Mucosa of gallbladder (tissue), 1 donor: Measurements from ENCODE around the gene DDX28. TPM values are rescaled to one million over a fixed set of nuclear protein-coding genes. Genes with fewer than 3 reads are reported as not detected.

Experiments used
- total RNA-seq: library from RNA; stranded (reverse); gene quantifications from one replicate; pipeline ENCODE4 v1.2.1, GENCODE V29; 2021
- donor health status: DM: no; HTN: no; CAD: no.

Gene DDX28
- total RNA-seq, 1 donor from 2014 or later: 6.6 TPM

Other genes with a start within 250 kb of the DDX28 start
- gene RANBP10, start 216.7 kb downstream of the DDX28 start, total RNA-seq: 22.7 TPM
- gene TSNAXIP1, start 216.3 kb downstream of the DDX28 start, total RNA-seq: 4.1 TPM
- 27.2 TPM for gene THAP11, start 180.9 kb downstream of the DDX28 start, total RNA-seq
- gene NUTF2, start 176.3 kb downstream of the DDX28 start, total RNA-seq: 69.3 TPM
- 44.6 TPM for gene CENPT, start 175.5 kb downstream of the DDX28 start, total RNA-seq
- 59.5 TPM for gene EDC4, start 150.2 kb downstream of the DDX28 start, total RNA-seq
- gene NRN1L, start 138.3 kb downstream of the DDX28 start, total RNA-seq: 1.2 TPM
- gene PSKH1, start 130.0 kb downstream of the DDX28 start, total RNA-seq: 31.6 TPM
- 1.1 TPM for gene CTRL, start 91.4 kb downstream of the DDX28 start, total RNA-seq
- gene PSMB10, start 86.4 kb downstream of the DDX28 start, total RNA-seq: 68.8 TPM
- gene LCAT, start 79.1 kb downstream of the DDX28 start, total RNA-seq: 30.3 TPM
- 76.6 TPM for gene SLC12A4, start 54.6 kb downstream of the DDX28 start, total RNA-seq
- not detected for gene DPEP3, start 42.7 kb downstream of the DDX28 start, total RNA-seq
- gene DPEP2, start 23.7 kb downstream of the DDX28 start, total RNA-seq: 3.4 TPM
- not detected for gene DPEP2NB, start 7.3 kb downstream of the DDX28 start, total RNA-seq
- gene DUS2, start 52 bp upstream of the DDX28 start, total RNA-seq: 9.4 TPM
- gene NFATC3, start 62.1 kb upstream of the DDX28 start, total RNA-seq: 46.5 TPM
- gene ESRP2, start 212.9 kb upstream of the DDX28 start, total RNA-seq: 67.0 TPM
- 19.1 TPM for gene PLA2G15, start 222.1 kb upstream of the DDX28 start, total RNA-seq
- 13.6 TPM for gene SLC7A6, start 241.3 kb upstream of the DDX28 start, total RNA-seq